Measurements from ENCODE around the gene CENPK. TPM values are rescaled to one million over a fixed set of nuclear protein-coding genes. Genes with fewer than 3 reads are reported as not detected.

Gene CENPK
- total RNA-seq, 1 experiment from 2014 or later: 45.6 TPM

- no peaks in the 10 kb centered on the region for H3K27me3 ChIP-seq (ENCODE audit: insufficient read depth, low read depth)
- H3K9me3 ChIP-seq (ENCODE audit: insufficient read depth, low read depth): no peaks in the 10 kb centered on the region
- no peak overlapping the region for H2AFZ ChIP-seq
- no peaks in the 10 kb centered on the region for H3F3A ChIP-seq (ENCODE audit: insufficient read depth, low read depth)
- POLR2A ChIA-PET (ENCODE audit: unreplicated experiment): no interaction called here
- H3K4me2 ChIP-seq: no peak overlapping the region
- DNase-seq: no peak
- H4K20me1 ChIP-seq (ENCODE audit: insufficient read depth): 0 out of 2 replicates have a peak, but pooled peaks cover 3% of the 10 kb centered on the region
- no TSS peak for BruUV-seq (replicated peaks)
- no peak for TF ChIP-seq CTCF (conservative IDR thresholded peaks at IDR 0.05)
- TF ChIP-seq EZH2 (IDR thresholded peaks at IDR 0.05; ENCODE audit: low read depth): no peak
- H3K79me2 ChIP-seq (ENCODE audit: low read depth): peaks cover 7% of the 10 kb centered on the region; the same call in 1 of the 2 replicates
- intact Hi-C loops (cut with micrococcal nuclease; ENCODE audit: unreplicated experiment): no loop called here
- peaks cover 5% of the 10 kb centered on the region for H3K4me1 ChIP-seq (replicated peaks; ENCODE audit: insufficient read depth)
- CTCF ChIA-PET: no interaction called here
- no peaks in the 10 kb centered on the region for H3K36me3 ChIP-seq (ENCODE audit: low read depth)
- no peaks in the 10 kb centered on the region for H3K9me2 ChIP-seq (ENCODE audit: insufficient read depth)
- no peak overlapping the region for H3K4me3 ChIP-seq
- H3K27ac ChIP-seq: no peak overlapping the region
Measured at GRCh38 chr5:65556718-65557117, 6.2 kb downstream of the CENPK start.

- H3K4me2 ChIP-seq: no peak overlapping the region
- no peaks in the 10 kb centered on the region for H3K4me1 ChIP-seq (replicated peaks; ENCODE audit: insufficient read depth)
- peaks cover 1% of the 10 kb centered on the region; the same call in 1 of the 2 replicates for H3K79me2 ChIP-seq (ENCODE audit: low read depth)
- H3K27ac ChIP-seq: no peak overlapping the region
- H3K27me3 ChIP-seq (ENCODE audit: insufficient read depth, low read depth): no peaks in the 10 kb centered on the region
- CTCF ChIA-PET: no interaction called here
- BruUV-seq (replicated peaks): no TSS peak
- no peaks in the 10 kb centered on the region for H3K9me3 ChIP-seq (ENCODE audit: insufficient read depth, low read depth)
- no peak overlapping the region for H2AFZ ChIP-seq
- no peaks in the 10 kb centered on the region for H3K36me3 ChIP-seq (ENCODE audit: low read depth)
- H3K4me3 ChIP-seq: no peak overlapping the region
- POLR2A ChIA-PET (ENCODE audit: unreplicated experiment): no interaction called here
- 0 out of 2 replicates have a peak, but pooled peaks cover 3% of the 10 kb centered on the region for H4K20me1 ChIP-seq (ENCODE audit: insufficient read depth)
- TF ChIP-seq CTCF (conservative IDR thresholded peaks at IDR 0.05) (no peak), EZH2 (IDR thresholded peaks at IDR 0.05; ENCODE audit: low read depth) (no peak)
- H3K9me2 ChIP-seq (ENCODE audit: insufficient read depth): no peaks in the 10 kb centered on the region
- H3F3A ChIP-seq (ENCODE audit: insufficient read depth, low read depth): no peaks in the 10 kb centered on the region
- intact Hi-C loops (cut with micrococcal nuclease; ENCODE audit: unreplicated experiment): no loop called here
- DNase-seq: no peak
Measured at GRCh38 chr5:65556181-65556580, 6.8 kb downstream of the CENPK start.

DNA sequence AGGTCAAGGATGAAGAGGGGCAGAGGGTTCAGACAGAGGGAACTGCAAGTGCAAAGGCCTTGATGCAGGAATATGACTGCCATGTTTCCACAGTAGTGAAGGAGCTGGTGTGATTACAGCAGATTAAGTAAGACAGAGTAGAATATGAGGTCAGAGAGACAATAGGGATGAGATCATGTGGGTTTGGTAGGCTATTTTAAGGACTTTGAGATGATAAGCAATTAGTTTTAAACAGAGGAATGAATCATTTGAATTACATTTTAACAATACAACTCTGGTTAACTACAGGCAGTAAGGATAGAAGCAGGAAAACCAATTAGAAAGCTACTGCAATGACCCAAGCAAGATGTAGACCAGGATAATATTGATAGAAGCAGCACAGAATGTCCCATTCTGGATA lies 7.7 kb downstream of the CENPK start:
- Histone ChIP-seq H3K27ac (no peak overlapping the region), H3K27me3 (ENCODE audit: insufficient read depth, low read depth) (no peaks in the 10 kb centered on the region), H3K79me2 (ENCODE audit: low read depth) (no peaks in the 10 kb centered on the region), H2AFZ (no peak overlapping the region), H3K4me1 (replicated peaks; ENCODE audit: insufficient read depth) (no peaks in the 10 kb centered on the region), H3K4me3 (no peak overlapping the region), H3F3A (ENCODE audit: insufficient read depth, low read depth) (no peaks in the 10 kb centered on the region), H3K36me3 (ENCODE audit: low read depth) (no peaks in the 10 kb centered on the region), H3K9me3 (ENCODE audit: insufficient read depth, low read depth) (no peaks in the 10 kb centered on the region), H3K9me2 (ENCODE audit: insufficient read depth) (no peaks in the 10 kb centered on the region), H3K4me2 (no peak overlapping the region), H4K20me1 (ENCODE audit: insufficient read depth) (0 out of 2 replicates have a peak, but pooled peaks cover 3% of the 10 kb centered on the region)
- TF ChIP-seq EZH2 (IDR thresholded peaks at IDR 0.05; ENCODE audit: low read depth) (no peak), CTCF (conservative IDR thresholded peaks at IDR 0.05) (no peak)
- intact Hi-C loops (cut with micrococcal nuclease; ENCODE audit: unreplicated experiment): no loop called here
- no TSS peak for BruUV-seq (replicated peaks)
- no peak for DNase-seq
- ChIA-PET POLR2A (ENCODE audit: unreplicated experiment) (no interaction called here), CTCF (no interaction called here)
